ENCODE results near the gene POLR3GL.
"Not testable (repeated sequence)": the region's sequence is repeated elsewhere in the genome, so short reads cannot be mapped to it uniquely, and the experiment has no call there.

The POLR3GL gene

DNA sequence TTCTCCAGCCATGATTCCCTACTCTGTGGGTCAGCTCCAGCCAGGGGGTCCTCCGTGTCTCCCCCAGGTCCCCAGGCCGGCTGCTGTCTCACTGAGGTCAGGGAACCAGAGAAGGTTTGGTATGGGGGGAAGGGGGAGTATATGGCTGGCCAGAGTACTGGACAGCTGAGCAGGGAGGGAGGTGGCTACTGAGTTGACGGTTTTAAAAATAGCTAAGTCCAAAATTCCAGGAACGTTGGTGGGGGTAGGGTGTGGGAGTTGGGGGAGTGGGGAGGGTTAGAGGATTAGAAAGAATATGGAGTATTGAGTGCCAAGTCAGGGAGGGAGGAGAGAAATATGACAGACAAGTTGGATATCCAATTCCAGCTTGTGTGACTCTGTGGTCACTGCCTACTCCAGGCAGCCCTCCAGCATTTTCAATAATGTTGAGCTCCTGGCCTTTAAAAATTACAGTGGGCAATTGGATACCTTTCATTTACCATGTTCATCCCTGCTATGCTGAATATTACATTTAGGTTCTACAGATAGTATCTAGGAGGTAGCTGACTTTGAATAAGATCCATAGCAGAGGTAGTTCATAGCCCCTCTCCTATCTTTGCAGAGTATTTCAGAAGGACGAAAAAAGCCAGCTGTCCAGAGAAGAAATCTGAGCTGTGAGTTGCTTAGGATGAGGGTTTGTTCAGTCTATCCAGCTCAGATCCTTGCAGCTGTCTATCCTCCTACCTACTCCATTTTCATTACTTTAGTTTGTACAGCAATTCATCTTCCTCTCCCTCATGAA is 57.3 kb downstream of the POLR3GL start, which contains the start of gene HJV:
Gene HJV (minus strand): TSS at position 114 of the 781 bp plus-strand sequence. CDS start 1,504 bp downstream, outside the sequence.
- no peak for DNase-seq

DNA sequence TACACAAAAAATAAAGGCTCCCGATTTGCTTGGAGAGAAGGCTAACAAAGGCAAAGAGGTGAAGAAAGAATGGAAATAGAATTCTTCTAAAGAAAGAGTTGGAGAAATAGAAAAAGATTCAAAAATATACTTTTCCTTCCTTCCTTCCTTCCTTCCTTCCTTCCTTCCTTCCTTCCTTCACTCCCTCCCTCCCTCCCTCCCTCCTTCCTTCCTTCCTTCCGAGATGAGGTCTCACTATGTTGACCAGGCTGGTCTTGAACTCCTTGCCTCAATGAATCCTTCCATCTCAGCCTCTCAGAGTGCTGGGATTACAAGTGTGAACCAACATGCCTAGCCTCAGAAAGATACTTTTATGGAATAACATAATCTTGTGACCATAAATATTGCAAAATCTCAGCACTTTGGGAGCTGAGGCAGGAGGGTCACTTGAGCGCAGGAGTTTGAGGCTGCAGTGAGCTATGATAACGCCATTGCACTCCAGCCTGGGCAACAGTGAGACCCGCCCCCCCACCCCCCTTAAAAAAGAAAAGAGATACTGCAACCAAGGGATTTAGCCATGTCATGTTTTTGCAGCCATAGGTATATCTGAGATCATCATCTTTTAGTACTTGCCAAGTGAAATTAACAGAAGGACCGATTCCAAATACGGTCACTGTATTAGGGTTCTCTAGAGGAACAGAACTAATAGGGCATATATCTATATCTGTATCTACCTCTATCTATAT is 58.1 kb downstream of the POLR3GL start:
- no peak for DNase-seq

DNA sequence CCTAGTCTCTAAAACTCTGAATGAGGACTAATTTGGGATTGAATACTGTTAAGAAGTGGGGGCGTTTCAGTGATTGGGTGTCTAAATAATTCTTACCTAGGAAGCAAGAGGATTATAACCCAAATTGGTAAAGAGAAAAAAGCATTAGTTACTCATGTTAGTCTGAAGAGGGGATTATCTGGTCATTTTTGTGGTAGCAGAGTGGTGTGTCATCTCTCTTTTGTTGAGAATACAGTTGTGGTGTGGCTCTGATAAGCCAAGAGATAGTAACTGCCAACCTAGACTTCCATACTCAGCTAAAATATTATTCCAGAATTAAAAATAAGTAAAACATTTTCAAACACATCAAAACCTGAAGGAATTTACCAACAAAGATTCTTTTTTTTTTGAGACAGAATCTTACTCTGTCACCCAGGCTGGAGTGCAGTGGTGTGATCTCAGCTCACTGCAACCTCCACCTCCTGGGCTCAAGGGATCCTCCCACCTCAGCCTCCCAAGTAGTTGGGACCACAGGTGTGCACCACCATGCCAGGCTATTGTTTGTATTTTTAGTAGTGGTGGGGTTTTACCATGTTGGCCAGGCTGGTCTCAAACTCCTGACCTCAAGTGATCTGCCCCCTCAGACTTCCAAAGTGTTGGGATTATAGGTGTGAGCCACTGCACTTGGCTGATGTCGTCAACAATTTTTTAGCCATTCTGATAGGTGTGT is 61.5 kb downstream of the POLR3GL start:
- not testable (repeated sequence) for DNase-seq

DNA sequence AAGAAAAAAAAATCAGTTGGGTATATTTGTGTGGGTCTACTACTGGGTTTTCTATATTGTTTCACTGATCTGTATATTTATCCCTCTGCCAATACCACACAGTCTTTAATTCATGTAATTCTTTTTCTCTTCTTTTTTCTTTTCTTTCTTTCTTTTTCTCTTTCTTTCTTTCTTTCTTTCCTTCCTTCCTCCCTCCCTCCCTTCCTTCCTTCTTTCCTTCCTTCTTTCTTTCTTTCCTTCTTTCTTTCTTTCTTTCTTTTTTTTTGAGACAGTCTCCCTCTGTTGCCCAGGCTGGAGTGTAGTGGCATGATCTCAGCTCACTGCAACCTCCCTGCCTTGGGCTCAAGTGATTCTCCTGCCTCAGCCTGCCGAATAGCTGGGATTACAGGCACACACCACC is 62.2 kb downstream of the POLR3GL start:
- DNase-seq, result not testable (repeated sequence)

Measured in NCI-H510A treated with DMSO at 0.1 percent for 48 hours (cell line).